ENCODE results near the gene TSR3.

- TF ChIP-seq EZH2 (IDR thresholded peaks at IDR 0.05; ENCODE audit: insufficient read depth, poor library complexity, severe bottlenecking) (no peak), EZH2phosphoT487 (IDR thresholded peaks at IDR 0.05; ENCODE audit: insufficient read depth, low read depth) (no peak)
Measured at GRCh38 chr16:1343428-1344242, 8.0 kb downstream of the TSR3 start.

Data from GM23248 (cell line).